Activated naive CD4-positive, alpha-beta T cell treated with anti-CD3 and anti-CD28 coated beads for 36 hours (primary cell): ENCODE data around the gene TAGAP. TPM values are rescaled to one million over a fixed set of nuclear protein-coding genes. Genes with fewer than 3 reads are reported as not detected.
A peak's percentile ranks its signal among the peaks of the same experiment; 100 is the strongest.
"Not testable (repeated sequence)": the region's sequence is repeated elsewhere in the genome, so short reads cannot be mapped to it uniquely, and the experiment has no call there.

Experiments used
- CTCF ChIA-PET: fragments of 350-600 bp; sonication (Branson Sonifier 250); formaldehyde crosslinking; loops from one replicate; lab custom pipeline; 2021; ENCODE audit warnings: antibody characterized with exemption; lab: Charles Lee
- DNase-seq: peaks from one replicate; pipeline ENCODE4 v3.0.0-alpha.2; 2020
- H3K27ac Mint-ChIP-seq: one replicate; pipeline ENCODE4 v1.8.0; 2021; ENCODE audit warnings: mild to moderate bottlenecking, mixed read lengths
- H3K27me3 Mint-ChIP-seq: one replicate; pipeline ENCODE4 v1.8.0; 2021; ENCODE audit warnings: low read depth, mixed read lengths
- H3K36me3 Mint-ChIP-seq: one replicate; pipeline ENCODE4 v1.8.0; 2021; ENCODE audit warnings: low read depth, mixed read lengths
- H3K4me1 Mint-ChIP-seq: one replicate; pipeline ENCODE4 v1.8.0; 2021; ENCODE audit warnings: low read depth, mixed read lengths
- H3K4me3 Mint-ChIP-seq: one replicate; pipeline ENCODE4 v1.8.0; 2021; ENCODE audit warnings: mild to moderate bottlenecking, moderate library complexity, mixed read lengths
- H3K9me3 Mint-ChIP-seq: one replicate; pipeline ENCODE4 v1.8.0; 2021; ENCODE audit warnings: mixed read lengths
- intact Hi-C: fragments of 100-400 bp; cut with micrococcal nuclease; formaldehyde crosslinking; loops from one replicate; pipeline ENCODE4 v1.15.1; 2023
- total RNA-seq, 2 experiments: library from RNA; stranded (reverse); gene quantifications; one replicate each; pipeline ENCODE4 v1.2.3, GENCODE V29; 2021

Gene TAGAP
- total RNA-seq, 2 experiments from 2014 or later: 79.6 to 82.6 TPM

DNA sequence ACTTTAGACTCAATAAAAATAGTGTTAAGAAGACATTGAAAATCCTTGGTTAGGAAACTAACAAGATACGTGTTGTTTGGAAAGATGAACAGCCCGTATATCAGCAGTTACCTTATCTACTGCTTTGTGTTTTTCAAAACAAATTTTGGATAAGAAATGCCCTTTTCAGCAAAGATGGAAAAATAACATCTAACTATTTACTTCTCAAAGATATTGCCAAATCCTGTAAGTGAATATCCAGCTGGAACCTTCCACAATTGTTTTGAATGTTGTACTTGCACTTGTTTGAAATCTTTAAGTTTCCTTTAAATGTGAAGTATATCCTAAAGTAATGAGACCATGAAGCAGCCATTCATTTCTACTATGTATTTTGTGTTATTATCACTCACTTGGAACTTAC, 14.6 kb downstream of the TAGAP start:
- DNase-seq: no peak
- Mint-ChIP-seq H3K36me3 (peaks cover 10% of the 10 kb centered on the region), H3K27ac (no peak overlapping the region), H3K27me3 (no peaks in the 10 kb centered on the region), H3K4me1 (peaks cover 2% of the 10 kb centered on the region), H3K4me3 (no peak overlapping the region), H3K9me3 (peaks cover 11% of the 10 kb centered on the region)
- CTCF ChIA-PET: no interaction called here
- intact Hi-C loops: no loop called here

DNA sequence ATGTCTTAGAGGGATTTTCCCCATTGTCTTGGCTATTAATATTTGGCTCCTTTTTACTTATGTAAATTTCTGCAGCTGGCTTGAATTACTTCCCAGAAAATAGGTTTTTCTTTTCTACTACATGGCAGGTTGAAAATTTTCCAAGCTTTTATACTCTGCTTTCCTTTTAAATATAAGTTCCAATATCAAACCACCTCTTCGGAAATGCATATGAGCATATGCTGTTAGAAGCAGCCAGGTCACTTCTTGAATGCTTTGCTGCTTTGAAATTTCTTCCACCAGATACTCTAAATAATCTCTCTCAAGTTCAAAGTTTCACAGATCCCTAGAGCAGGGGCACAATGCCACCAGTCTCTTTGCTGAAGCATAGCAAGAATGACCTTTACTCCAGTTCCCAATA, 19.6 kb downstream of the TAGAP start:
- Mint-ChIP-seq H3K9me3 (peaks cover 39% of the 10 kb centered on the region), H3K36me3 (peaks cover 20% of the 10 kb centered on the region), H3K4me1 (peaks cover 13% of the 10 kb centered on the region)
- intact Hi-C loops, H3K4me3 Mint-ChIP-seq, DNase-seq, H3K27me3 Mint-ChIP-seq, H3K27ac Mint-ChIP-seq: not testable (repeated sequence)
- CTCF ChIA-PET: interaction anchor here (0.9 to 1.1 kb wide), 2 partner anchors 14 to 16 kb away, joined by 3 to 4 read pairs; no protein-coding TSS in a partner anchor

DNA sequence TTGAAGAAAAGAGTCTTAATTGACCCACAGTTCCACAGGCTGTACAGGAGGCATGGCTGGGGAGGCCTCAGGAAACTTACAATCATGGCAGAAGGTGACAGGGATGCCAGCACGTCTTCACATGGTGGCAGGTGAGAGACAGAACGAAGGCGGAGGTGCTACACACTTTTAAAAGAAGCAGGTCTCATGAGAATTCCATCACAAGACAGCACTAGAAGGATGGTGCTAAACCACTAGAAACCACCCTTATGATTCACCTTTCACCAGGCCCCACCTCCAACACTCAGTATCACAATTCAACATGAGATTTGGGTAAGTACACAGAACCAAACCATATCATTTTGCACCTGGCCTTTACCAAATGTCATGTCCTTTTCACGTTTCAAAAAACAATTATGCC, 20.9 kb downstream of the TAGAP start:
- intact Hi-C loops: no loop called here
- Mint-ChIP-seq H3K27me3 (no peaks in the 10 kb centered on the region), H3K36me3 (peaks cover 22% of the 10 kb centered on the region), H3K4me3 (no peak overlapping the region), H3K4me1 (peaks cover 21% of the 10 kb centered on the region), H3K27ac (no peak overlapping the region), H3K9me3 (peaks cover 39% of the 10 kb centered on the region)
- CTCF ChIA-PET: interaction anchor here (0.9 to 1.6 kb wide), 3 partner anchors 15 to 21 kb away, joined by 3 to 4 read pairs (median 3); partner anchors contain the start of gene TAGAP
- DNase-seq: peak; percentile 54

DNA sequence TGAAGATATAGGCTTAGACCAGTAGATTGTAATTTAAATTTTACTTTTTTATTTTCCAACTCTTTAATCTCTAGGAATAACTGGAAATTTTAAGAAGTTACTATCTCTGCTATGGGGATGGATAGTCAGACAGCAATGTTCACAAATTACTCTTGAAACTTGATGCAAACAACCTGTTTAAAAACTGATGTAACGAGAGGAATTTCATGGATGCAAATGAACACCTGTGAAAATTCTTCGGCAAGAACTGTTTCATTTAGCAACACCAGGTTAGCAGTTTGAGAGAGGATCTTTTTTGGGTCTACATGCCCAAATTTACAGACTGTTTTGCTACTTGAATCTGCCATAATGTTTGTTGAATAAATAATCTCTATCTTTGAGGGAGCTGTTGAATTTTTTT, 24.8 kb downstream of the TAGAP start:
- H3K4me3 Mint-ChIP-seq: no peak overlapping the region
- H3K9me3 Mint-ChIP-seq: peaks cover 31% of the 10 kb centered on the region
- DNase-seq: no peak
- CTCF ChIA-PET: interaction anchor here (0.7 to 3.3 kb wide), 2 partner anchors 22 to 84 kb away, joined by 4 to 25 read pairs; no protein-coding TSS in a partner anchor
- no peaks in the 10 kb centered on the region for H3K27me3 Mint-ChIP-seq
- intact Hi-C loops: no loop called here
- H3K4me1 Mint-ChIP-seq: peaks cover 44% of the 10 kb centered on the region
- peaks cover 15% of the 10 kb centered on the region for H3K36me3 Mint-ChIP-seq
- no peak overlapping the region for H3K27ac Mint-ChIP-seq

DNA sequence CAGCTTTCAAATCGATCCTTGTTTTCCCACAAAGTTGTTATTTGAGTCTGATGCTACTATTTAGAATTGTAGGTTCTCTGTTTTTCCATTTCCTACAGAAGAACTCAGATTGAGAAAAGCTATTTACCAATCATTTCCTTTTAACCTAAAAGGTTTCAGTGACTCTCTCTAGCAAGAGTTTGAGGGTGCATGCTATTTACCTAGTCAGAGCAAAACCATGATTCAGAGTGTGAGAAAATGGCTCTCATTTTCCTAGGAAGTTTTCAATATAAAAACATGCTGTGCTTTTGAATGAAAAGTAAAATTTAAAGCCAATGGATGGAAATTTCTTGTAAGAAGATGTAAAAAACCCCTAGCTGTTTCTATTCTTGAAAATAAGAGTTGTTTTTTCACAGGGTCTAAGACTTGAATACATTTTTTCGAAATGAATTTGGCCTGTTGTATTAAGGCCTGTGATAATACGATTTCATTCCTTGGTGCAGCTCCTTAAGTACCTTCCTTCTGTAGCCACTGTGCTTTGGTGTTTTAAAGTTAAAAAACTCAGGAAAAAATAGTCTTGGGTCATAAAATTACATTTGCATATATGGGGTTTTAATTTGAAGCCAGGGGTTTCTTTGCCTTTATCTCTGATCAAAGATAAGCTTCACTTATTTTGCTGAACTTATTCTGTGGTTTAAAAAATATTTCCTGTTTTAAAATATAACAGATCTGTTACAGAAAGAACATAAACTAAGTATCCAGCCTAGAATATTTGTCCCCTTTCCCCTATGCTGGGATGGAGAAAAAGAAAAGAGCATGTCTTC, 26.8 kb downstream of the TAGAP start:
- H3K27me3 Mint-ChIP-seq: no peaks in the 10 kb centered on the region
- H3K9me3 Mint-ChIP-seq: peaks cover 14% of the 10 kb centered on the region
- peaks cover 3% of the 10 kb centered on the region for H3K36me3 Mint-ChIP-seq
- intact Hi-C loops: loop anchor here (1.0 to 10.0 kb wide), 9 partner anchors 18 to 913 kb away; partner anchors contain the start of gene RSPH3
- peak overlapping the region; percentile 68 for H3K27ac Mint-ChIP-seq
- CTCF ChIA-PET: interaction anchor here (0.6 to 4.0 kb wide), 22 partner anchors 9 to 156 kb away, joined by 3 to 25 read pairs (median 4); partner anchors contain the start of genes RSPH3 and TAGAP
- H3K4me1 Mint-ChIP-seq: peaks cover 47% of the 10 kb centered on the region
- H3K4me3 Mint-ChIP-seq: no peak overlapping the region
- no peak for DNase-seq

DNA sequence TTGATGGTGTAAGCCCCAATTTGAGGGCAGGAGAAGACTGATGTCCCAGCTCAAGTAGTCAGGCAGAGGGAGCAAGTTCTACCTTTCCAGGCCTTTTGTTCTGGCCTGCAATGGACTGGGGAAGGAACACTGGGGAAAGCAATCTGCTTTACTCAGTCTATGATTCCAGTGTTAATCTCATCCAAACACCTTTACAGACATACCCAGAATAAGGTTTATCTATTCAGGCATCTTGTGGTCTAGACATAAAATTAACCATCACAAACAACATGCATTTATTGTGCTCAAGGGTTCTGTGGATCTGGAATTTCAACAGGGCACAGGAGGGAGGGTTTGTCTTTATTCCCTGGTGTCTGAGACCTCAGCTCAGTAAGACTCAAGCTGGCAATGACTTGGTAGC, 30.4 kb downstream of the TAGAP start:
- intact Hi-C loops: loop anchor here (10.0 kb wide), 1 partner anchor 240 kb away; no protein-coding TSS in a partner anchor

DNA sequence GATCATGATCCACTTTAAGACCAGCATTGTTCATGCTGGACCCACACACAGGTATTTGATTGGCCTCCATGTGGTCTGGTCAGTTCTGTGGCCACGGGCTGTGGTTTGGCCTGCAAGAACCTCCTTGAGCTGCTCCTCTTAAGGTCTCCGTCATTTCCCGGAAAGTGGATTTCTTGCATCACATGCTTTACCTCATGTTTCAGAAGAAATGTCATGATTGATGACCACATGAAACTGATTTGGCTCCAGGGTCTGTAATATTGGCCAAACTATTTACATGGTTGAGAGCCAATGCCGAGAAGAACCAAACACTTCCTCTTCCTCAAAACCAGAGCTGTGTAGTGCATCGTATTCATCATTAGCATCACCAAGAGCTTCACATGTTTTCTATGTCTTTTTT, 31.6 kb downstream of the TAGAP start:
- H3K36me3 Mint-ChIP-seq: no peaks in the 10 kb centered on the region
- CTCF ChIA-PET: interaction anchor here (0.8 to 13.0 kb wide), 5 partner anchors 17 to 120 kb away, joined by 5 to 215 read pairs (median 8); no protein-coding TSS in a partner anchor
- peaks cover 52% of the 10 kb centered on the region for H3K4me1 Mint-ChIP-seq
- intact Hi-C loops: loop anchor here (10.0 kb wide), 1 partner anchor 242 kb away; no protein-coding TSS in a partner anchor
- H3K27me3 Mint-ChIP-seq: no peaks in the 10 kb centered on the region
- DNase-seq: no peak
- H3K9me3 Mint-ChIP-seq: peaks cover 4% of the 10 kb centered on the region
- no peak overlapping the region for H3K27ac Mint-ChIP-seq
- H3K4me3 Mint-ChIP-seq: no peak overlapping the region

More for the DNA sequence above, 30.4 kb downstream of the TAGAP start:
- H3K27ac Mint-ChIP-seq: no peak overlapping the region
- DNase-seq: no peak
- peaks cover under 1% of the 10 kb centered on the region for H3K36me3 Mint-ChIP-seq
- H3K4me1 Mint-ChIP-seq: peaks cover 58% of the 10 kb centered on the region
- no peak overlapping the region for H3K4me3 Mint-ChIP-seq
- peaks cover 4% of the 10 kb centered on the region for H3K9me3 Mint-ChIP-seq
- CTCF ChIA-PET: interaction anchor here (1.3 to 13.0 kb wide), 5 partner anchors 28 to 119 kb away, joined by 3 to 215 read pairs (median 8); no protein-coding TSS in a partner anchor
- H3K27me3 Mint-ChIP-seq: no peaks in the 10 kb centered on the region

DNA sequence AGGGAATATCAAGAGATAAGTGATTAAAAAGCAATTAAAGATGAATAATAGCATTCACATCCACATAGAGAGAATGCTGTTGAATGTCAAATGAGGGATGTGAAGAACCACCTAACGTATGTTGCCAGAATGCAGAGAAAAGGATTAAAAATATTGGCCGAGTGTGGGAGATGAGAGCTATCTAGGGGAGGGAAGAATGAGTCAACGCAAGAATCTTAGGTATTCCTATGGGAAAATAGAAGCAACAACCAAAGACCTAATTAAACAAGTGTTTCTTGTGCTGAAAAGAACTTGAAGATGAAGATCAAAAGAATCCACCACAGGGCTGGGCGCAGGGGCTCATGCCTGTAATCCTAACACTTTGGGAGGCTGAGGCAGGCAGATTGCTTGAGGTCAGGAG, 32.6 kb downstream of the TAGAP start:
- no peak for DNase-seq
- Mint-ChIP-seq H3K4me3 (no peak overlapping the region), H3K27me3 (no peaks in the 10 kb centered on the region), H3K27ac (no peak overlapping the region), H3K4me1 (peaks cover 45% of the 10 kb centered on the region), H3K36me3 (no peaks in the 10 kb centered on the region), H3K9me3 (peaks cover 4% of the 10 kb centered on the region)
- intact Hi-C loops: loop anchor here (10.0 kb wide), 1 partner anchor 243 kb away; no protein-coding TSS in a partner anchor
- CTCF ChIA-PET: interaction anchor here (2.0 to 13.0 kb wide), 4 partner anchors 29 to 121 kb away, joined by 8 to 215 read pairs (median 134); no protein-coding TSS in a partner anchor

DNA sequence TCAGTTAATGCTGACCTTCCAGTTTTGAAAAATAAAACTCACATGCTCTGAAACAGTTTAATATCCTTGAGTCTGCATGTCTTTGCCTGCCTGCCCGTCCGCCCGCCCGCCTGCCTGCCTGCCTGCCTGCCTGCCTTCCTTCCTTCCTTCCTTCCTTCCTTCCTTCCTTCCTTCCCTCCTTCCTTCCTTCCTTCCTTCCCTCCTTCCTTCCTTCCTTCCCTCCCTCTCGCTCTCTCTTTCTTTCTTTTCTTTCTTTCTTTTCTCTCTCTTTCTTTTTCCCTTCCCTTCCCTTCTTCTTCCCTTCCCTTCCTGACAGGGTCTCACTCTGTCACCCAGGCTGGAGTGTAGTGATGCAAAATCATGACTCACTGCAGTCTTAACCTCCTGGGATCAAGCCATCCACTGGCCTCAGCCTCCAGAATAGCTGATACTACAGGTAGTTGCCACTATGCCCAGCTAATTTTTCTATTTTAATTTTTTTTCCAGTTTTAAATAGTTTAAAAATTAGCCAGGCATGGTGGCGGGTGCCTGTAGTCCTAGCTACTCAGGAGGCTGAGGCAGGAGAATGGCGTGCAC, 34.7 kb downstream of the TAGAP start:
- H3K27me3 Mint-ChIP-seq, H3K4me3 Mint-ChIP-seq, H3K9me3 Mint-ChIP-seq, H3K36me3 Mint-ChIP-seq, H3K27ac Mint-ChIP-seq, DNase-seq: not testable (repeated sequence)
- intact Hi-C loops: loop anchor here (10.0 kb wide), 1 partner anchor 245 kb away; no protein-coding TSS in a partner anchor
- CTCF ChIA-PET: interaction anchor here (0.6 to 13.0 kb wide), 10 partner anchors 10 to 374 kb away, joined by 3 to 215 read pairs (median 14); partner anchors contain the start of genes RSPH3, SYTL3 and TAGAP
- H3K4me1 Mint-ChIP-seq: peaks cover 36% of the 10 kb centered on the region

DNA sequence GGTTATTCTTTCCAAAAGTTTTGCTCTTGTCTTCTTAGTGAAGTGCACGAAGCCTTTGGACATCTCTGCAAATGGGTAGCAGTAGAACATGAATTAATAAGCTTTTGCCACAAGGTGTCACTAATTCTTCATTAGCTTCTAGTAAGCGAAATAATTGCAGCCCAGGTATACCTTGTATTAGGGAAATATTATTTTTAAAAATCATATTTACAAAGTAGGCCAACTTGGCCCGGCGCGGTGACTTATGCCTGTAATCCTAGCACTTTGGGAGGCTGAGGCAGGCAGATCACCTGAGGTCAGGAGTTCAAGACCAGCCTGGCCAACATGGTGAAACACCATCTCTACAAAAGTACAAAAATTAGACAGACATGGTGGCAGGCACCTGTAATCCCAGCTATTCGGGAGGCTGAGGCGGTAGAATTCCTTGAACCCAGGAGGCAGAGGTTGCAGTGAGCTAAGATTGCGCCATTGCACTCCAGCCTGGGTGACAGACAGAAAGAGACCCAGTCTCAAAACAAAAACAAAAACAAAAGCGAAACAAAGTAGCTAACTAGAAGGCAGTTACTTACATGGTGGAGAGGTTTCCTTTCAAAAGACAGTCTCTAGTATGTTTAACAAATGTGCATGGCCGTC, 36.0 kb downstream of the TAGAP start:
- intact Hi-C loops: loop anchor here (1.0 kb wide), 4 partner anchors 96 to 143 kb away; no protein-coding TSS in a partner anchor
- Mint-ChIP-seq H3K4me1 (peaks cover 29% of the 10 kb centered on the region), H3K27ac (no peak overlapping the region), H3K4me3 (no peak overlapping the region), H3K27me3 (no peaks in the 10 kb centered on the region), H3K9me3 (no peaks in the 10 kb centered on the region), H3K36me3 (no peaks in the 10 kb centered on the region)
- DNase-seq: no peak
- CTCF ChIA-PET: interaction anchor here (0.7 to 13.0 kb wide), 31 partner anchors 8 to 694 kb away, joined by 3 to 215 read pairs (median 4); partner anchors contain the start of genes RSPH3, SYTL3 and TAGAP

DNA sequence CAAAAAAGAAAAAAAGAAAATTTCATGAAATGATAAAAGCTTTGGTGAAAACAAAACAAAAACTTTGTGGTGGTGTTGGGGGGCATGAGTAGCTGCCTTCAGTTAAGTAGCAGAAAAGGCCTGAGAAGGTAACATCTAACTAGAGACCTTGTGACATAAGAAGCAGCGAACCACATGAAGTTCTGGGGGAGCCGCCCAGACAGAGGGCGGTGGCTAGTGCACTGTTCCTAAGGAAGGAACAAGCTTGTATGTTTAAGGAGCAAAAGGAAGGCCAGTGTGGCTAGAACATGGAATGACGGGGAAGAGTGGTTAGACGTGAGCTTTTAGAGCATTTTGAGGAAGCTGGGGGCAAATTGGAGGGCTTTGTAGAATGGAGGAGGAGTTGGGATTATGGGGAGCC, 37.3 kb downstream of the TAGAP start:
- no peak for DNase-seq
- peaks cover 3% of the 10 kb centered on the region for H3K36me3 Mint-ChIP-seq
- H3K27me3 Mint-ChIP-seq: no peaks in the 10 kb centered on the region
- no peak overlapping the region for H3K4me3 Mint-ChIP-seq
- H3K27ac Mint-ChIP-seq: no peak overlapping the region
- intact Hi-C loops: no loop called here
- H3K4me1 Mint-ChIP-seq: peaks cover 21% of the 10 kb centered on the region
- H3K9me3 Mint-ChIP-seq: no peaks in the 10 kb centered on the region
- CTCF ChIA-PET: interaction anchor here (0.6 to 13.0 kb wide), 10 partner anchors 12 to 453 kb away, joined by 3 to 215 read pairs (median 16); partner anchors contain the start of gene TAGAP
